Right atrium auricular region (tissue), 2 donors: Measurements from ENCODE around the gene FRMD1. TPM values are rescaled to one million over a fixed set of nuclear protein-coding genes. Genes with fewer than 3 reads are reported as not detected.

Experiments used
- DNase-seq: peaks from one replicate; pipeline ENCODE4 v3.0.0-alpha.2; 2019; ENCODE audit warnings: low spot score
- H3K27ac ChIP-seq, 2 donors: fragments of 200-600 bp; sonication (generic); 1 replicate in 1 of 2; 2 replicates in 1 of 2; pipeline ENCODE4 v1.5.1; 2016 to 2019
- H3K27me3 ChIP-seq, 2 donors: fragments of 200-600 bp; sonication (generic); one replicate each; pipeline versions ENCODE4 v1.5.1 to v1.6.0; 2017 to 2019
- H3K36me3 ChIP-seq: fragments of 200-600 bp; sonication (generic); one replicate; pipeline ENCODE4 v1.5.1; 2016
- H3K4me1 ChIP-seq, 2 donors: fragments of 200-600 bp; sonication (generic); one replicate each; pipeline versions ENCODE4 v1.5.1 to v1.6.0; 2017 to 2019
- H3K4me3 ChIP-seq, 2 donors: fragments of 200-600 bp; sonication (generic); 1 replicate in 1 of 2; 2 replicates in 1 of 2; pipeline ENCODE4 v1.5.1; 2017 to 2019; ENCODE audit warnings: mild to moderate bottlenecking in 1 of 2, moderate library complexity in 1 of 2
- H3K9me3 ChIP-seq, 2 donors: fragments of 200-600 bp; sonication (generic); one replicate each; pipeline ENCODE4 v1.5.1; 2019
- total RNA-seq, 2 donors: library from RNA; depleted of rRNA; stranded (reverse); fragments of >200 nt; gene quantifications; one replicate each; pipeline ENCODE4 v1.1.0, GENCODE V29; 2016
- TF ChIP-seq, protein P1 (sequence below), 2 donors: fragments of 200-600 bp; sonication (generic); IDR thresholded peaks; one replicate each; pipeline ENCODE4 v1.5.1; 2019; ENCODE audit warnings: antibody characterized with exemption in 2 of 2

Gene FRMD1
- total RNA-seq, 2 donors from 2014 or later: 0.08 TPM; not detected in 1

DNA sequence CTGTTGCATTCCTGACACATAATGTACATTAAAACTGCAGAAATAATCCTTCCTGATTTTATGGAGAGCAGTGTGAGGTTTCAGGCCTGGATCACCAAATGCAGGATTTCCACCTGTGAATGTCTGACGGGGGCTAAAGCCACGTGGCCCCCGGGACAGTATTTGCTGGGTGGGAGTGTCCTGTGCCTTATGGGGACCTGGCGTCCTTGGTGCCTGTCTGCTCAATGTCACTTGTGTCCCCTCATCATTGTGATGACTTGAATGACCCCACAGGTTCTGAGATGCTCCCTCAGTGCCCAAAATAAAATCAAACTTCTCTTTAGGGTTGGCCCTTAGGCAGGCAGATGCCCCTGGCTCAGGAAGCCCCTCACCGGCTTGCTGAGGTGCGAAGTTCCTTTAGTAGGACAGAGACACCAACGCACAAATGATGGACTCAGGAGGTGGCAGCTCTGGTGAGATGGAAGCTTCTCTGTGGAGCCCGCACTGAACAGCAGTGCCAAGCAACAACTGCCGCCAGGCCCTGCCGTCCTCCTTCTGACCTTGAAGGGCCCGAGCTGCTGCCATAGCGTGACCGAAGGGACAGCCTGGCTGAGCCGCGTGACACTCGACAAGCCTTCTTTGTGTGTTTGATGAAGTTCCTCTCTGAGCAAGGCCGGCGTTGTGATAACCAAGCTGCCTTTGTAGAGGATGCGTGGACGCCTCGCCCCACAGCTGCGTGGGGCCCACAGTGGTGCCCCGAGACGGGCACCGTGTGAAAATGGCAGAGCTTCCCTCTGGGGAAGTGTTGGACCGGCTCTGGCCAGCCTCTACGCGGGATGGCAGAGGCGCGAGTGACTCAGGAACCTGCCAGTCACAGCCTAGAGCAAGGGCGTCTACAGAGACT is 30.9 kb downstream of the FRMD1 start:
- TF ChIP-seq, protein P1, sequence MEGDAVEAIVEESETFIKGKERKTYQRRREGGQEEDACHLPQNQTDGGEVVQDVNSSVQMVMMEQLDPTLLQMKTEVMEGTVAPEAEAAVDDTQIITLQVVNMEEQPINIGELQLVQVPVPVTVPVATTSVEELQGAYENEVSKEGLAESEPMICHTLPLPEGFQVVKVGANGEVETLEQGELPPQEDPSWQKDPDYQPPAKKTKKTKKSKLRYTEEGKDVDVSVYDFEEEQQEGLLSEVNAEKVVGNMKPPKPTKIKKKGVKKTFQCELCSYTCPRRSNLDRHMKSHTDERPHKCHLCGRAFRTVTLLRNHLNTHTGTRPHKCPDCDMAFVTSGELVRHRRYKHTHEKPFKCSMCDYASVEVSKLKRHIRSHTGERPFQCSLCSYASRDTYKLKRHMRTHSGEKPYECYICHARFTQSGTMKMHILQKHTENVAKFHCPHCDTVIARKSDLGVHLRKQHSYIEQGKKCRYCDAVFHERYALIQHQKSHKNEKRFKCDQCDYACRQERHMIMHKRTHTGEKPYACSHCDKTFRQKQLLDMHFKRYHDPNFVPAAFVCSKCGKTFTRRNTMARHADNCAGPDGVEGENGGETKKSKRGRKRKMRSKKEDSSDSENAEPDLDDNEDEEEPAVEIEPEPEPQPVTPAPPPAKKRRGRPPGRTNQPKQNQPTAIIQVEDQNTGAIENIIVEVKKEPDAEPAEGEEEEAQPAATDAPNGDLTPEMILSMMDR (IDR thresholded peaks at IDR 0.05): no peak
- H3K4me3 ChIP-seq: no peak overlapping the region
- H3K36me3 ChIP-seq: no peaks in the 10 kb centered on the region
- no peaks in the 10 kb centered on the region for H3K27me3 ChIP-seq
- no peak overlapping the region for H3K27ac ChIP-seq
- no peaks in the 10 kb centered on the region for H3K9me3 ChIP-seq
- peaks cover 0 to 10% of the 10 kb centered on the region in 2 donors for H3K4me1 ChIP-seq
- no peak for DNase-seq

GRCh38 chr6:168046696-168047095 is 32.3 kb downstream of the FRMD1 start:
- DNase-seq: no peak
- no peaks in the 10 kb centered on the region for H3K27me3 ChIP-seq
- TF ChIP-seq, protein P1 (IDR thresholded peaks at IDR 0.05): no peak
- no peak overlapping the region for H3K4me3 ChIP-seq
- peak overlapping the region in 1 of 2 donors; percentile 23 for H3K27ac ChIP-seq
- H3K9me3 ChIP-seq: no peaks in the 10 kb centered on the region
- no peaks in the 10 kb centered on the region for H3K36me3 ChIP-seq
- H3K4me1 ChIP-seq: peaks cover 0 to 10% of the 10 kb centered on the region in 2 donors

GRCh38 chr6:168045706-168046620 is 33.0 kb downstream of the FRMD1 start:
- no peaks in the 10 kb centered on the region for H3K36me3 ChIP-seq
- H3K9me3 ChIP-seq: peaks cover 0 to under 1% of the 10 kb centered on the region in 2 donors
- peaks cover 0 to 10% of the 10 kb centered on the region in 2 donors for H3K4me1 ChIP-seq
- peak overlapping the region in 1 of 2 donors; percentile 23 for H3K27ac ChIP-seq
- TF ChIP-seq, protein P1 (IDR thresholded peaks at IDR 0.05): no peak
- no peak for DNase-seq
- H3K4me3 ChIP-seq: no peak overlapping the region
- no peaks in the 10 kb centered on the region for H3K27me3 ChIP-seq

- DNase-seq: no peak
- Histone ChIP-seq H3K4me1 (peaks cover 0 to 10% of the 10 kb centered on the region in 2 donors), H3K4me3 (no peak overlapping the region), H3K36me3 (no peaks in the 10 kb centered on the region), H3K27ac (peak overlapping the region in 1 of 2 donors; percentile 23), H3K9me3 (peaks cover 2 to 8% of the 10 kb centered on the region in 2 donors), H3K27me3 (no peaks in the 10 kb centered on the region)
- TF ChIP-seq, protein P1 (IDR thresholded peaks at IDR 0.05): peak in 1 of 2 donors; percentile 30
Measured at GRCh38 chr6:168045141-168045691, 33.8 kb downstream of the FRMD1 start.

- Histone ChIP-seq H3K36me3 (no peaks in the 10 kb centered on the region), H3K4me3 (no peak overlapping the region), H3K27me3 (no peaks in the 10 kb centered on the region), H3K9me3 (peaks cover 8 to 14% of the 10 kb centered on the region in 2 donors), H3K27ac (no peak overlapping the region), H3K4me1 (peaks cover 0 to 10% of the 10 kb centered on the region in 2 donors)
- TF ChIP-seq, protein P1 (IDR thresholded peaks at IDR 0.05): no peak
- no peak for DNase-seq
Measured at GRCh38 chr6:168044521-168045130, 34.4 kb downstream of the FRMD1 start.
